ENCODE data around the gene TK1.

TK1 gene

GRCh38 chr17:78176548-78177025 is 10.3 kb downstream of the TK1 start:
- TF ChIP-seq CTCF (IDR thresholded peaks at IDR 0.05), result peak; percentile 95
- Mint-ChIP-seq H3K4me1 (peaks cover 19% of the 10 kb centered on the region), H3K27me3 (ENCODE audit: low read depth, poor library complexity) (no peaks in the 10 kb centered on the region), H3K4me3 (no peak overlapping the region), H3K9me3 (no peaks in the 10 kb centered on the region), H3K36me3 (ENCODE audit: low read depth) (peaks cover 46% of the 10 kb centered on the region), H3K27ac (no peak overlapping the region)
- peak; percentile 81 for DNase-seq

- no peaks in the 10 kb centered on the region for H3K9me3 Mint-ChIP-seq
- H3K27ac Mint-ChIP-seq, result no peak overlapping the region
- DNase-seq, result no peak
- H3K27me3 Mint-ChIP-seq (ENCODE audit: low read depth, poor library complexity), result peaks cover 3% of the 10 kb centered on the region
- no peak overlapping the region for H3K4me3 Mint-ChIP-seq
- H3K36me3 Mint-ChIP-seq (ENCODE audit: low read depth), result peaks cover 39% of the 10 kb centered on the region
- H3K4me1 Mint-ChIP-seq, result peaks cover 19% of the 10 kb centered on the region
- TF ChIP-seq CTCF (IDR thresholded peaks at IDR 0.05), result no peak
These were observed 11.2 kb downstream of the TK1 start for GRCh38 chr17:78175643-78175981.

GRCh38 chr17:78174870-78175642 is 11.8 kb downstream of the TK1 start:
- no peak for TF ChIP-seq CTCF (IDR thresholded peaks at IDR 0.05)

GRCh38 chr17:78174346-78174869 is 12.4 kb downstream of the TK1 start:
- TF ChIP-seq CTCF (IDR thresholded peaks at IDR 0.05), result no peak
- Mint-ChIP-seq H3K27ac (peak overlapping the region; percentile 75), H3K4me1 (peaks cover 19% of the 10 kb centered on the region), H3K9me3 (no peaks in the 10 kb centered on the region), H3K36me3 (ENCODE audit: low read depth) (peaks cover 28% of the 10 kb centered on the region), H3K4me3 (no peak overlapping the region), H3K27me3 (ENCODE audit: low read depth, poor library complexity) (peaks cover 3% of the 10 kb centered on the region)
- DNase-seq, result no peak

More at GRCh38 chr17:78174870-78175642, 11.8 kb downstream of the TK1 start:
- H3K36me3 Mint-ChIP-seq (ENCODE audit: low read depth), result peaks cover 34% of the 10 kb centered on the region
- H3K27ac Mint-ChIP-seq, result peak overlapping the region; percentile 32
- peaks cover 3% of the 10 kb centered on the region for H3K27me3 Mint-ChIP-seq (ENCODE audit: low read depth, poor library complexity)
- H3K9me3 Mint-ChIP-seq, result no peaks in the 10 kb centered on the region
- no peak overlapping the region for H3K4me3 Mint-ChIP-seq
- peaks cover 19% of the 10 kb centered on the region for H3K4me1 Mint-ChIP-seq
- DNase-seq, result no peak

- Mint-ChIP-seq H3K9me3 (no peaks in the 10 kb centered on the region), H3K27ac (no peak overlapping the region), H3K4me3 (no peak overlapping the region), H3K4me1 (peaks cover 19% of the 10 kb centered on the region), H3K27me3 (ENCODE audit: low read depth, poor library complexity) (peaks cover 3% of the 10 kb centered on the region), H3K36me3 (ENCODE audit: low read depth) (peaks cover 16% of the 10 kb centered on the region)
- TF ChIP-seq CTCF (IDR thresholded peaks at IDR 0.05), result no peak
- DNase-seq, result no peak
These were observed 13.6 kb downstream of the TK1 start for GRCh38 chr17:78173097-78173715.
